Keratinocyte (primary cell): Measurements from ENCODE around the gene PNLIP. TPM values are rescaled to one million over a fixed set of nuclear protein-coding genes. Genes with fewer than 3 reads are reported as not detected.

Experiments
- DNase-seq: peaks from one replicate; pipeline ENCODE4 v3.0.0-alpha.2; 2011; ENCODE audit warnings: low read depth, missing footprints, low spot score
- FAIRE-seq: peaks from 2 replicates; lab custom pipeline; 2011; peaks lifted over from hg19 to GRCh38; lab: Jason Lieb, UNC
- H2AFZ ChIP-seq: 2 replicates; pipeline ENCODE4 v1.6.0; 2012; ENCODE audit warnings: low read length, control low read depth, inconsistent platforms; ENCODE audit not compliant: control insufficient read depth
- H3K27ac ChIP-seq: 2 replicates; pipeline ENCODE4 v1.5.1; 2011; ENCODE audit warnings: low read length; ENCODE audit not compliant: control insufficient read depth, insufficient read depth
- H3K27me3 ChIP-seq: 3 replicates; pipeline ENCODE4 v1.6.0; 2011; ENCODE audit warnings: low read length; ENCODE audit not compliant: control insufficient read depth, insufficient read depth; ENCODE audit errors: extremely low read depth
- H3K36me3 ChIP-seq, 2 experiments: 2 replicates in 1 of 2; 3 replicates in 1 of 2; pipeline ENCODE4 v1.5.1; 2011; ENCODE audit warnings: low read length in 2 of 2, mild to moderate bottlenecking in 1 of 2; ENCODE audit not compliant: control insufficient read depth in 2 of 2, insufficient read depth in 2 of 2; ENCODE audit errors: extremely low read depth in 1 of 2
- H3K4me1 ChIP-seq: 3 replicates; pipeline ENCODE4 v1.5.1; 2011; ENCODE audit warnings: low read length; ENCODE audit not compliant: control insufficient read depth, insufficient read depth; ENCODE audit errors: extremely low read depth
- H3K4me2 ChIP-seq: 3 replicates; pipeline ENCODE4 v1.6.0; 2011; ENCODE audit warnings: low read depth, low read length; ENCODE audit not compliant: control insufficient read depth, insufficient read depth; ENCODE audit errors: extremely low read depth
- H3K4me3 ChIP-seq, 3 experiments: fragments of 200-600 bp in 1 of 3; sonication (generic) in 1 of 3; 2 replicates in 2 of 3; 3 replicates in 1 of 3; pipeline ENCODE4 v1.5.1; 2011 to 2016; ENCODE audit warnings: low read length in 3 of 3, mild to moderate bottlenecking in 3 of 3, control low read depth in 2 of 3, inconsistent platforms in 1 of 3, low read depth in 1 of 3, mixed read lengths in 1 of 3, mixed run types in 1 of 3, moderate library complexity in 1 of 3; ENCODE audit not compliant: control insufficient read depth in 2 of 3, insufficient read depth in 2 of 3; ENCODE audit errors: extremely low read depth in 1 of 3
- H3K79me2 ChIP-seq: 2 replicates; pipeline ENCODE4 v1.6.0; 2012; ENCODE audit warnings: low read length; ENCODE audit not compliant: control insufficient read depth, insufficient read depth
- H3K9ac ChIP-seq: 3 replicates; pipeline ENCODE4 v1.6.0; 2011; ENCODE audit warnings: low read length; ENCODE audit not compliant: control insufficient read depth, insufficient read depth; ENCODE audit errors: extremely low read depth
- H3K9me1 ChIP-seq: 3 replicates; pipeline ENCODE4 v1.6.0; 2011; ENCODE audit warnings: low read length; ENCODE audit not compliant: control insufficient read depth, insufficient read depth; ENCODE audit errors: extremely low read depth
- H3K9me3 ChIP-seq: 2 replicates; pipeline ENCODE4 v1.5.1; 2012; ENCODE audit warnings: low read depth, low read length; ENCODE audit not compliant: control insufficient read depth
- H4K20me1 ChIP-seq: 3 replicates; pipeline ENCODE4 v1.6.0; 2011; ENCODE audit warnings: low read length; ENCODE audit not compliant: control insufficient read depth, insufficient read depth; ENCODE audit errors: extremely low read depth
- EZH2 ChIP-seq: IDR thresholded peaks from one replicate; pipeline ENCODE4 v1.6.1; 2012; ENCODE audit warnings: inconsistent platforms, mild to moderate bottlenecking, low read length, moderate library complexity
- dilution Hi-C: fragments of 300-500 bp; cut with MboI; formaldehyde crosslinking; loops from one replicate; pipeline ENCODE4 v1.7.0; 2020; ENCODE audit warnings: low sequenced_read_pairs; ENCODE audit not compliant: extremely low pct_ligation_motif_present
- polyA plus RNA-seq, 5 experiments: library from polyadenylated mRNA; depleted of rRNA in 3 of 5; stranded (reverse) in 3 of 5; stranded (forward) in 1 of 5; unstranded in 1 of 5; fragments of >200 nt; gene quantifications; 1 replicate in 1 of 5; 2 replicates in 3 of 5; 3 replicates in 1 of 5; pipeline versions ENCODE4 v1.2.1 to v1.2.3, GENCODE V29; 2011 to 2012; ENCODE audit warnings: missing spikeins in 2 of 5, low read depth in 1 of 5, low replicate concordance in 1 of 5
- TF ChIP-seq, protein P1 (sequence below), 3 experiments: IDR thresholded peaks in 1 of 3; conservative IDR thresholded peaks in 1 of 3; optimal IDR thresholded peaks in 1 of 3; 2 replicates in 2 of 3; 3 replicates in 1 of 3; pipeline versions ENCODE3 to v1.5.1; 2011; ENCODE audit warnings: low read length in 3 of 3, mild to moderate bottlenecking in 3 of 3, moderate library complexity in 2 of 3, control low read depth in 1 of 3, inconsistent platforms in 1 of 3; ENCODE audit not compliant: insufficient read depth in 2 of 3; ENCODE audit errors: extremely low read depth in 1 of 3

The PNLIP gene
- polyA plus RNA-seq, 1 donor (not counting 4 experiments of a cell fraction or from before 2014, with no cell fraction given), result not detected

DNA sequence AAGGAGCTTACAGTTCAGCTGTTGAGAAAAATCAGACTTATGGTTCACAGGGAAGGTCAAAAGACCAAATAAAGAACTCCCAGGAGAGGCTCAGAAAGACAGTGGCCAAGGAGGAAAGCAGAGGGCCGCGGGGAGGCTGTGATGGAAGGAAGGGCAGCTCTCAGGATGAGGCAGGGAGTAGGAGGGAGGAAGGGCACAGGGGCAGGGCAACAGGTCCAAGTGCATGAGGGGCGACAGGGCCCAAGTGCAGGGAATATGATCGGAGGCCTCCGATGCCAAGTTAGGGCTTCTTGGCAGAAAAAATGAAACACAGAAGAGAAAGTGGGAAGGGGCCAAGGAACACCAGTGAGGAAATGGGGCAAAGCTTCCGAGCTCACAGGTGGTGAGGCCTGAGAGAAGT lies 61.6 kb downstream of the PNLIP start:
- dilution Hi-C loops, result no loop called here
- DNase-seq (no peak), FAIRE-seq (no peak)
- TF ChIP-seq, protein P1, sequence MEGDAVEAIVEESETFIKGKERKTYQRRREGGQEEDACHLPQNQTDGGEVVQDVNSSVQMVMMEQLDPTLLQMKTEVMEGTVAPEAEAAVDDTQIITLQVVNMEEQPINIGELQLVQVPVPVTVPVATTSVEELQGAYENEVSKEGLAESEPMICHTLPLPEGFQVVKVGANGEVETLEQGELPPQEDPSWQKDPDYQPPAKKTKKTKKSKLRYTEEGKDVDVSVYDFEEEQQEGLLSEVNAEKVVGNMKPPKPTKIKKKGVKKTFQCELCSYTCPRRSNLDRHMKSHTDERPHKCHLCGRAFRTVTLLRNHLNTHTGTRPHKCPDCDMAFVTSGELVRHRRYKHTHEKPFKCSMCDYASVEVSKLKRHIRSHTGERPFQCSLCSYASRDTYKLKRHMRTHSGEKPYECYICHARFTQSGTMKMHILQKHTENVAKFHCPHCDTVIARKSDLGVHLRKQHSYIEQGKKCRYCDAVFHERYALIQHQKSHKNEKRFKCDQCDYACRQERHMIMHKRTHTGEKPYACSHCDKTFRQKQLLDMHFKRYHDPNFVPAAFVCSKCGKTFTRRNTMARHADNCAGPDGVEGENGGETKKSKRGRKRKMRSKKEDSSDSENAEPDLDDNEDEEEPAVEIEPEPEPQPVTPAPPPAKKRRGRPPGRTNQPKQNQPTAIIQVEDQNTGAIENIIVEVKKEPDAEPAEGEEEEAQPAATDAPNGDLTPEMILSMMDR (optimal IDR thresholded peaks at IDR 0.05 in 1 of 3, IDR thresholded peaks at IDR 0.05 in 1 of 3, conservative IDR thresholded peaks at IDR 0.05 in 1 of 3; ENCODE audit: extremely low read depth in 1 of 3, insufficient read depth in 2 of 3, low read length in 3 of 3), result no peak
- no peak for TF ChIP-seq EZH2
- Histone ChIP-seq H3K36me3 (no peaks in the 10 kb centered on the region), H4K20me1 (no peaks in the 10 kb centered on the region), H3K79me2 (no peaks in the 10 kb centered on the region), H3K27ac (no peak overlapping the region), H3K4me2 (no peak overlapping the region), H3K27me3 (peaks cover 6% of the 10 kb centered on the region), H3K9ac (no peak overlapping the region), H3K4me3 (no peak overlapping the region), H3K9me3 (no peaks in the 10 kb centered on the region), H3K4me1 (no peaks in the 10 kb centered on the region), H3K9me1 (no peaks in the 10 kb centered on the region), H2AFZ (no peak overlapping the region)

DNA sequence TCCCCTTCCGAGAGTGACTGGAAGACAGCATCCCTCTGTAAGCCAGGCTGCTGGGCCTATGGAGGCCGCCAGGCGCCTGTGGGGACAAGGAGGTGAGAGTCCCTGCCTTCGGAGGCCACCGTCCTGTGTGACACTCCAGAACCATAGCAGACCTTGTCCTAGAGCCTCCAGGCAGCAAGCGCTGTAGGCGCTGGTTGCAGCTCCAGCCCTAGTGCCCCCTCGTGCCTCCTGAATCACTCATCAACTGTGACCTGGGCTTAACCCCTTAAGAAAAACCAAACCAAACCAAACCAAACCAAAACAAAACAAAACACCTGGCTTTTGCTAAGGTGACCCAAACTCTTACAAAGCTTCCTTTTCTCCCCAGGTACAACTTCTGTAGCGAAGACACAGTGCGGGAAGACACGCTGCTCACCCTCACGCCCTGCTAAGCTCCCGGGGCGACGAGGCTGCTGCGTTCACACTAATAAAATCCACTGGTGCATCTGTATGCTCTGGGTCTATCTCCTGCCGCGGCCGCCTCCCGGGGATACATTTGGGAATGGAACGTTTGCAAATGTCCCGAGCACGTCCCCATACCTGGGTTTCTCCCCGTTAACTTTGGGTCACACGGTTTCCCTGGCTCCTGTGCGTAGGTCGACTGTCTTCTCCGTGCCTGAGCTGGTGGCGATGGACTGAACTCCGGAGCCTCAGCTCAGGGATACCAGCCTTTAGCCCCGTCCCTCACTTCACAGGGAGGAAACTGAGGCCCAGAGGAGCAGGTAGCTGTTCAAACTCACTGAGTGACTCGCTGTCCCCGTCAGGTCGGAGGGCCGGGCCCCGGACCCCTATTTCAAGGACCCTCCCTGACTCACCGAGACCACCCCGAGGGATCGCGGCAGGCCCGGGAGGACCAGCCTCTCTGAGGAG lies 63.2 kb downstream of the PNLIP start:
- no peak overlapping the region for H3K4me3 ChIP-seq
- no peak overlapping the region for H3K27ac ChIP-seq
- DNase-seq (no peak), FAIRE-seq (no peak)
- no peak overlapping the region for H3K9ac ChIP-seq
- no peaks in the 10 kb centered on the region for H3K79me2 ChIP-seq
- H3K4me2 ChIP-seq, result no peak overlapping the region
- H4K20me1 ChIP-seq, result no peaks in the 10 kb centered on the region
- no peak overlapping the region for H2AFZ ChIP-seq
- no peaks in the 10 kb centered on the region for H3K9me3 ChIP-seq
- H3K9me1 ChIP-seq, result no peaks in the 10 kb centered on the region
- peak; percentile 40 for TF ChIP-seq EZH2
- TF ChIP-seq, protein P1 (optimal IDR thresholded peaks at IDR 0.05 in 1 of 3, IDR thresholded peaks at IDR 0.05 in 1 of 3, conservative IDR thresholded peaks at IDR 0.05 in 1 of 3; ENCODE audit: extremely low read depth in 1 of 3, insufficient read depth in 2 of 3, low read length in 3 of 3), result no peak
- peaks cover 6% of the 10 kb centered on the region for H3K27me3 ChIP-seq
- no peaks in the 10 kb centered on the region for H3K4me1 ChIP-seq
- no peaks in the 10 kb centered on the region for H3K36me3 ChIP-seq
- dilution Hi-C loops, result no loop called here
